OCI-M1 (cell line): ENCODE measurements around the gene CDC42BPA.
A peak's percentile ranks its signal among the peaks of the same experiment; 100 is the strongest.

Experiments used
- DNase-seq: peaks from one replicate; lab custom pipeline; 2025; lab: John Stamatoyannopoulos, UW

CDC42BPA gene

GRCh38 chr1:227335242-227336020 lies 17.1 kb upstream of the CDC42BPA start:
- DNase-seq = peak; percentile 93

- no peak for DNase-seq
These were observed 15.1 kb upstream of the CDC42BPA start for GRCh38 chr1:227333423-227333822.

GRCh38 chr1:227330279-227331076 lies 12.2 kb upstream of the CDC42BPA start:
- DNase-seq = no peak

- no peak for DNase-seq
These were observed 10.2 kb upstream of the CDC42BPA start for GRCh38 chr1:227328405-227329019.

- DNase-seq = no peak
These were observed 6.9 kb upstream of the CDC42BPA start for GRCh38 chr1:227325156-227325555.

DNA sequence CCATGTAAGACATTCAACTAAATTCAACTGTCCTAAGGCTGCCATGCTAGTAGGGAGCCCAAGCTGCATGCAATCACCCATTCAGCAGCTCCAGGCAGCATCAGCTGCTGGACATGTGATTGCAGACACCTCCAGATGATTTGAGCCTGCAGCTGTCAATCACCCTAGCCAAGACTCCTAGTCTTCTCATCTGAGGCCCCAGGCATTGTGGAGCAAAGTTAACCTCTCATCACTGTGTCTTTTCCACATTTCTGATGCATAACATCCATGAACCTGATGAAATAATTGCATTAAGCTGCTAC lies 5.6 kb upstream of the CDC42BPA start:
- DNase-seq = no peak

DNA sequence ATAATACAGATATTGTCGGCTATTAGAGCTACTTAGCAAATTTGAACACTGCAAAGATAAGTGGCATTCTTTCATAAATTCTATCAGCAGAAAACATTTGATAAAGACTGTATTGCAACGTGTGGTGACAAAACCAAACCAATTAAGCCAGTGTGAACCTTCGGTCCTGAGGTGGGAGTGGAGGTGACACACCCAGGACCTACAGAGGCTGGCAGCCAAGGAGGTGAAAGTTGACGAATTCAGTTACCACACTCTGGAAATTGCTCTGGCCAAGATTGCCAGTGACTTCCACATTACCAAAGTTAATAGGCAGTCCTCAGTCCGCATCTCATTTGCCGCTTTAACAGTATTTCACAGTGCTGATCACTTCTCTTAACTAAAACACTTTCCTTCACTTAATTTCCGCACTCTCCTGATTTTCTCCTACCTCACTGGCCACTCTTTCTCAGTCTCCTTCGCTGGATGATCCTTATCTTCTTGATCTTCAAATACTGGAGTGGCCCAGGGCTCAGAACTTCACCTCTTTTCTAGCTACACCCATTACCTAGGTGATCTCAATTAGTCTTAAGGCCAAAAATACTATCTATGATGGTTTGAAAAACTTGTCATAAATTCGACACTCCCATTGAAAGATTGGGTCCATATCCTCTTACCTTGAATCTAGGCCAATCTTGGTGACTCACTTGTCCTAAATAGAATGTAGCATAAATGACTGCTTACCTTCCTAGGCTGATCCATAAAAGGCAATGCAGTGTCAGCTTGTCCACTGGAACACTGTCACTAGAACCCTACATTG lies 5.1 kb upstream of the CDC42BPA start:
- no peak for DNase-seq

DNA sequence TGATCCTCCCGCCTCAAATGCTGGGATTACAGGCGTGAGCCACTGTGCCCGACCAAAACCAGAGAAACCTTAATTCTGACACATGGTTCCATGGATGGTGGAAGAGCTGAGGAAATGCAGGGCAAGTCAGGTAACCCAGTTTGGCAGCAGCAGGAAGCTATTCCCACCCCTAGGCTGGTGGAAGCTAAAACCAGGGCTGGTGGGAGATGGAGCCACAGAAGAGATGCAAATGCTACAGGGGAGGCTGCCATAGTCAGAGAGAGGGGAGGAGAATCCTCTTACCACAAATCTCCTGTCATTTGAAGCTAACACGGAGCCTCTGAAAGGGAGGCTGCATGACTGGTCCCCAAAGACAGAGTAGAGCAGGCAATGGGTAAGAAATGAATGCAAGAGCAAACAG lies 4.1 kb upstream of the CDC42BPA start:
- DNase-seq = no peak

GRCh38 chr1:227321035-227321434 lies 2.7 kb upstream of the CDC42BPA start:
- DNase-seq = no peak

DNA sequence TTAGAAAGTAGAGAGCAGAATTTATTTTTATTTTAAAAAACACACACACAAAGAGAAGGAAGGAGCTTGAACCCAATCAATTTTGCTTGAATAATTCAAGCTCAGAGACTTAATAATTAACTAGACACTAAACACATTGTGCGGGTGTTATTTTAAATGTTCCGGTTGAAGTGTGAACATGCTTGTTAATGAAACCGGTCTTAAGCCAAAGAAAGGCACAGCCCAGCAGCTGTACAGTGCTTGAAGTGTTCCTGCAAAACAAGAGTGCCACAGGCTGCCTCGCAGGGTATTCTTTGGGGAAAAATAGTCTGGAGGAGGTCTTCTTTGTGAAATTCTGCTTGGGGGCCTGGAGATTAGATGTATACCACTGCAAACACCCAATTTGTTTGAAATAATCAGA lies 2.2 kb upstream of the CDC42BPA start:
- no peak for DNase-seq

- no peak for DNase-seq
These were observed 738 bp upstream of the CDC42BPA start for GRCh38 chr1:227318853-227319607.

- DNase-seq = peak; percentile 80
These were observed 723 bp downstream of the CDC42BPA start for GRCh38 chr1:227317523-227318015.

DNA sequence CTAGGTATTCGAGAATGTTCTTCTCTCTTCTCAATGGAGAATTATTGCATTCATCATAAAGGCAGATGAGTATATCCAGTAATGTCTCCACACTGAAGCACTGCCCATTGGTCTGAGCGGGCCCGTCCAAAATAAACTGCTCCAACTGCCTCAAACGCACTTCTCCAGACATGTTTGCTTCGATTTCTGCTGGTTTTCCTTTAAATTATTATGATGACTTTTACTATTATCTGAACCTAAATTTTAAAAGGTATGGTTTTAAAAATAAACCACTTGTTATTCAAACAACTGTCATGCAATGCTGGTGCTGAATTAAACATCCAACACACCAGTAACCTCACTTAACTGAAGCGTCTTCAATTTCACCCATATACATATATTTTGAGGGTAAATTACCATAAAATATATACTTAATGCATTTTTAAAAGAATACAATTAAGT lies 1.3 kb downstream of the CDC42BPA start:
- DNase-seq = peak; percentile 74

DNA sequence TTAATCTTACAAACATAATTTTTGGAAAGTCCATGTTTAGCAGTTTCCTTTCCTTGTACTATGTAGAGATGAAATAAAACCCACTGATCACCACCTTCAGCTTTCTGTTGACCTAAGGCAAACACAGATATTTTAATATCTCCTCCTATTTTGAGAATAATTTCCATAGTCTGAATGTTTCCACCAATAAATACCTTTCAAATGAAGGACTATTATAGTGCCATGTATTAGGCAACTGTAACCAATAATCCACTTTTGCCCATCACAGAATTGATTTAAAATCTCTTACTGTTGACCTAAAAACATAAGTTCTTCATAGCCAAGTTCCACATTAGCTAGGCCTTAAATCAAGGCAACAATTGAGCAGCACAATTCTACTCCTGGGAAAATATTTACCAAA lies 1.8 kb downstream of the CDC42BPA start:
- DNase-seq = peak; percentile 76

DNA sequence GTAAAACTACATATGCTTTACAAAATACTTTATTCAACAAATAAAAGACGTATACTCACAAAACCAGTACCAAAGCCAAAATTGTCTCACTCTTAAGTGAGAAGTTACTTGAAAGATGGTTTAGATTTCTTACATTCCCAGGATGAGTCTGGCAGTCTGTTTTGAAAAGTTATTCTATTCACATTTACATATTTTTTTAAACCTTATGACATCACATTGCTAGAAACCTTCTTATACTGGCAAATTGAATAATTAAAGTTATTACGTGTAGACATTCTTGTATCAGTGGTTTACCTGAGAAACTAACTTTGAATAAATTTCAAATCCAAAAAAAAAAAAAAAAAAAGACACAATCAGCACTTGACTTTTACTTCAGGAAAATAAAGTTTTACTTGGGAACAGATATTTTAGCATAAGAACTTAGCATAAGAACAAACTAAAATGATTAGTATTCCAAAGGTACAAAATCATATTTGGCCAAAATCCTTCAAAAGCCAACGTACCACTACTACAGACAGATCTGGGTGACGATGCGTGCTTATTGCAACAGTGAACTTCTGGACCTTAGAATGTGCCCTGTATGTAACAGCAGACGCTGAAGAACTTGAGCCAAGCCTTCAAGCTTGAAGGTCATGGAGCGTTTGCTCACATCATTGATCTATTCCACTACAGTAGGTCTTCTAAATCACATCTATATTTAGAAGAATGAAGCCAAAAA lies 2.5 kb downstream of the CDC42BPA start:
- DNase-seq = peak; percentile 86

- DNase-seq = peak; percentile 51
These were observed 4.1 kb downstream of the CDC42BPA start for GRCh38 chr1:227314014-227314848.

GRCh38 chr1:227312361-227313025 lies 5.8 kb downstream of the CDC42BPA start:
- peak; percentile 70 for DNase-seq

DNA sequence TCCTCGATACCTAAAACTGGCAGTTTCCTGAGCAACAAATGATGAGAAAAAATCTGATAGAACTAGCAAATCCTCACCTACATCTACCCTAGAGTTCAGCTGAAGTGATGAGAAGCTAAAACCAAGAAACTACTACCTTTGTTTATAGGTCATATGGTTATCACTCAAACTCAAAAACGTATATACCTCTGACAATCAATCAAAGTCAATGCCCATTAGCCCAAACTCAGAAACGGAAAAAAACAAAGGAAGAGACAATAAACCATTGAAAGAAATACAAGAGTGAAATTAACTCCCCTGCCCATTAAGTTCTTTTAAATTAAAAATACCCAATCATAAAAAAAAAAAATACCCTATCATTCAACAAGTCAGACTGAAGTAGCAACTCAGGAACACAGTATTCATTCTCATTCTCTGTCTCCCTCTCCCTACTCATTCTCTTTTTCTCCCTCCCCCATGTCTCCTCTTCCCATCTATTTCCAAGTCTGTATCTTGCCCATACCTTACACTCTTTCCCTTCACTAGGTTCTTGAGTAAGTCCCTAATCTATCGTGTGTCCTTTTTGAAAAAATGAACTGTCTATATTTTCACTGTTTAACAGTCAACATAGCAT lies 6.8 kb downstream of the CDC42BPA start:
- no peak for DNase-seq
